ENCODE results near the gene RBP5. TPM values are rescaled to one million over a fixed set of nuclear protein-coding genes. Genes with fewer than 3 reads are reported as not detected.

Gene RBP5
- total and polyA plus RNA-seq, 9 of the 15 experiments (the other 6 are each of a cell fraction or from before 2014, with no cell fraction given) = 8.6 to 22.5 (median 11.4) TPM

GRCh38 chr12:7122811-7123769, 5.6 kb downstream of the RBP5 start (continued):
- TF ChIP-seq, protein P1, sequence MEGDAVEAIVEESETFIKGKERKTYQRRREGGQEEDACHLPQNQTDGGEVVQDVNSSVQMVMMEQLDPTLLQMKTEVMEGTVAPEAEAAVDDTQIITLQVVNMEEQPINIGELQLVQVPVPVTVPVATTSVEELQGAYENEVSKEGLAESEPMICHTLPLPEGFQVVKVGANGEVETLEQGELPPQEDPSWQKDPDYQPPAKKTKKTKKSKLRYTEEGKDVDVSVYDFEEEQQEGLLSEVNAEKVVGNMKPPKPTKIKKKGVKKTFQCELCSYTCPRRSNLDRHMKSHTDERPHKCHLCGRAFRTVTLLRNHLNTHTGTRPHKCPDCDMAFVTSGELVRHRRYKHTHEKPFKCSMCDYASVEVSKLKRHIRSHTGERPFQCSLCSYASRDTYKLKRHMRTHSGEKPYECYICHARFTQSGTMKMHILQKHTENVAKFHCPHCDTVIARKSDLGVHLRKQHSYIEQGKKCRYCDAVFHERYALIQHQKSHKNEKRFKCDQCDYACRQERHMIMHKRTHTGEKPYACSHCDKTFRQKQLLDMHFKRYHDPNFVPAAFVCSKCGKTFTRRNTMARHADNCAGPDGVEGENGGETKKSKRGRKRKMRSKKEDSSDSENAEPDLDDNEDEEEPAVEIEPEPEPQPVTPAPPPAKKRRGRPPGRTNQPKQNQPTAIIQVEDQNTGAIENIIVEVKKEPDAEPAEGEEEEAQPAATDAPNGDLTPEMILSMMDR (IDR thresholded peaks at IDR 0.05 in 2 of 3, conservative IDR thresholded peaks at IDR 0.05 in 1 of 3; ENCODE audit: insufficient read depth in 2 of 3, low read depth in 1 of 3, low read length in 3 of 3) = no peak
- TF ChIP-seq RFX7 (CRISPR knock-in tag; IDR thresholded peaks at IDR 0.05) (no peak), BHLHE40 (IDR thresholded peaks at IDR 0.05; ENCODE audit: low read length) (no peak), ZNF398 (CRISPR knock-in tag; IDR thresholded peaks at IDR 0.05) (no peak), HLTF (IDR thresholded peaks at IDR 0.05) (0 out of 2 replicates have a peak, but pooled peaks have one; percentile 11), SMARCA5 (IDR thresholded peaks at IDR 0.05) (no peak; the same call in 1 of the 2 replicates), C11orf30 (IDR thresholded peaks at IDR 0.05; ENCODE audit: low read depth) (no peak), ZFX (CRISPR knock-in tag; IDR thresholded peaks at IDR 0.05) (peak; percentile 44; the same call in 1 of the 2 replicates), RNF2 (IDR thresholded peaks at IDR 0.05) (peak; percentile 44; the same call in 1 of the 2 replicates), TSHZ1 (CRISPR knock-in tag; IDR thresholded peaks at IDR 0.05) (no peak), MBD2 (IDR thresholded peaks at IDR 0.05; ENCODE audit: borderline replicate concordance, low read depth) (no peak), CBX3 (IDR thresholded peaks at IDR 0.05; ENCODE audit: borderline replicate concordance in 1 of 2, low read length in 2 of 2) (no peak), MIER1 (IDR thresholded peaks at IDR 0.05; ENCODE audit: low read depth) (no peak), NRF1 (conservative IDR thresholded peaks at IDR 0.05 in 1 of 2, IDR thresholded peaks at IDR 0.05 in 1 of 2) (0 out of 4 replicates have a peak, but pooled peaks of 1 of the 2 experiments have one; percentile 10)
- TF ChIP-seq, protein P2, sequence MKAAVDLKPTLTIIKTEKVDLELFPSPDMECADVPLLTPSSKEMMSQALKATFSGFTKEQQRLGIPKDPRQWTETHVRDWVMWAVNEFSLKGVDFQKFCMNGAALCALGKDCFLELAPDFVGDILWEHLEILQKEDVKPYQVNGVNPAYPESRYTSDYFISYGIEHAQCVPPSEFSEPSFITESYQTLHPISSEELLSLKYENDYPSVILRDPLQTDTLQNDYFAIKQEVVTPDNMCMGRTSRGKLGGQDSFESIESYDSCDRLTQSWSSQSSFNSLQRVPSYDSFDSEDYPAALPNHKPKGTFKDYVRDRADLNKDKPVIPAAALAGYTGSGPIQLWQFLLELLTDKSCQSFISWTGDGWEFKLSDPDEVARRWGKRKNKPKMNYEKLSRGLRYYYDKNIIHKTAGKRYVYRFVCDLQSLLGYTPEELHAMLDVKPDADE (conservative IDR thresholded peaks at IDR 0.05; ENCODE audit: control insufficient read depth, low read depth, low read length) = no peak
- TF ChIP-seq, protein P3, sequence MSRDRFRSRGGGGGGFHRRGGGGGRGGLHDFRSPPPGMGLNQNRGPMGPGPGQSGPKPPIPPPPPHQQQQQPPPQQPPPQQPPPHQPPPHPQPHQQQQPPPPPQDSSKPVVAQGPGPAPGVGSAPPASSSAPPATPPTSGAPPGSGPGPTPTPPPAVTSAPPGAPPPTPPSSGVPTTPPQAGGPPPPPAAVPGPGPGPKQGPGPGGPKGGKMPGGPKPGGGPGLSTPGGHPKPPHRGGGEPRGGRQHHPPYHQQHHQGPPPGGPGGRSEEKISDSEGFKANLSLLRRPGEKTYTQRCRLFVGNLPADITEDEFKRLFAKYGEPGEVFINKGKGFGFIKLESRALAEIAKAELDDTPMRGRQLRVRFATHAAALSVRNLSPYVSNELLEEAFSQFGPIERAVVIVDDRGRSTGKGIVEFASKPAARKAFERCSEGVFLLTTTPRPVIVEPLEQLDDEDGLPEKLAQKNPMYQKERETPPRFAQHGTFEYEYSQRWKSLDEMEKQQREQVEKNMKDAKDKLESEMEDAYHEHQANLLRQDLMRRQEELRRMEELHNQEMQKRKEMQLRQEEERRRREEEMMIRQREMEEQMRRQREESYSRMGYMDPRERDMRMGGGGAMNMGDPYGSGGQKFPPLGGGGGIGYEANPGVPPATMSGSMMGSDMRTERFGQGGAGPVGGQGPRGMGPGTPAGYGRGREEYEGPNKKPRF (IDR thresholded peaks at IDR 0.05; ENCODE audit: low read depth, low read length) = no peak
